GM19324 (cell line): ENCODE results near the gene EHBP1L1.
A peak's percentile ranks its signal among the peaks of the same experiment; 100 is the strongest.
"Not testable (repeated sequence)": the region's sequence is repeated elsewhere in the genome, so short reads cannot be mapped to it uniquely, and the experiment has no call there.

Source experiments
- ATAC-seq: cut with Tn5 transposase; IDR thresholded peaks from one replicate; pipeline ENCODE4 v1.9.1; 2021; ENCODE audit warnings: mild to moderate bottlenecking, moderate library complexity; ENCODE audit not compliant: unreplicated experiment, low FRiP score

Gene EHBP1L1

DNA sequence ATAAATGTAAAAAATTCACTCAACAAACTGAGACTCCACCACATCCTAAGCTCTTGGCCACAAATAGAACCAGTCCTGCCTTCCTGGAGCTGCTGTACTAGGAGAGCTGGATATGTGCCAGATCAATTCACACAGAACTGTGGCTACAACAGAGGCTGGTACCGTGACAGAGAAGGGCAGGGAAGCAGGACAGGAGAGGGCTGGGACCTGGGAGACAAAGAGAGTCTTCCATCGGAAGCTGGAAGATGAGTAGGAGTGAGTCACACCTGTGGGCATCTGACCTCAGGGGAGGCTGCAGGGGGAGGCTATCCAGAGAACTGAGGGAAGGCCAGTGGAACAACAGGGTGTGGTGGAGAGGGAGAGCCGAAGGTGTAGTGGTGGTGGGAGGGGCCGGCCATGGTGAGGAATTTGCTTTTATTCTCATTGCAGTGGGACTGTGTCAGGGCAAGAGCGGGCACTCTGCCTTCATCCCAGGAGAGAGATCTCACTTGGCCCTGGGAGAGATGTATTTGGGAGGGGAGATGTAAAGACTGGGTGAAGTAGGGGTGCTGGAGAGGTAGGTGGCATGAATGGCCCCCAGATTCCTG, 15.8 kb upstream of the EHBP1L1 start:
- no peak for ATAC-seq

DNA sequence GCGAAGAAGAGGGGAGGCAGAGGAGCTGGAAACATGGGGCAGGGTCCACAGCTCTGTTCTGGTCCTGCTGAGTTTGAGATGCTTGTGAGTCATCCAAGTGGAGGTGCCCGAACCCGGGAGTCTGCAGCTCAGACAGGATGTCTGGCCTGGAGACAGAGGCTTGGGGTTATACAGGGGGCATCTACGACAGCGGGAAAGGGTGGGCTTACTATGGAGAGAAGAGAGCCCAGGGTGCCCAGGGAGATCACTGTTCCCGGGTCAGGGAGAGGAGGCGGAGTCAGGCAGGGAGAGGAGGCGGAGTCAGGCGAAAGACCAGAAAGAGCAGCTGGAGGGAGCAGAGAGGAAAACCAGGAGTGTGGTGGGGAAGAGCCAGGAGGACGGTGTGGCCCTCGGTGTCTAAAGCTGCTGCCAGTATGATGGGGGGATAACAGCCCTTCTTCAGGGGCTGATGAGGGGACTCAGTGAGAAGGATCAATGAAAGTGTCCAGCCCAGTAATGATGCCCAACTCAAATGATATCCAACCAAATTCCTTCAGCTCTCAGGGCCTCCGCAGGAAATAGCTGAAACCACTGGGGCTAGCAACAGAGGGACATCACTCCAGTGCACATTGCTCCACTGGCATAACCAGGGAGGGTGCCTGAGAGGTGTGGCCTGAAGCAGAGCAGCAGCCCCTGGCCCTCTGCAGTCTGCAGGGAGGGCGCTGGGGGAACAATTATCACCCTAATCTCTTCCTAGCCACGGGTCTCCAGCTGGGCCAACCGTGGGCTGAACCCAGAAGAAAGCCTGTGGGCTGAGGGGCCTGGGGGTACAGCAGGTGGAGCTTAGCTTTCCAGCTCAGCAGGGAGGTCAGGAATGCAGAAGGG, 15.1 kb upstream of the EHBP1L1 start:
- ATAC-seq: no peak

DNA sequence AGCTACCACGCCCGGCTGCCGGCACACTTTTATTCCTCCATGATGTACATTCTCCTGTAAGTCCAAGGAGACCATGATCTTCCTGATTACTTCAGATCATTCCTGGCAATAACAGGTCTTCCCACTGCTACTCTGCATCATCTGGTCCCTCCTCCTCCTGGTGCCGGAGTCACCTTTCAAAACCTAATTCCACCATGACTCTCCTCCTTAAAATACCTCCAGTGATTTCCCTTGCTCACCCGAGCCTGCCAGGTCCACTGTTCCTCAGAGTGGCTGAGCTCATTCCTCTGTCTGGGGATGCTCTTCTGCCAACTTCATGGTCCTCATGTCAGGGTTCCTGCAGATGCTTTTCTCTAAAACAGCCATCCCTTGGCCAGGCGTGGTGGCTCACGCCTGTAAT, 13.8 kb upstream of the EHBP1L1 start:
- ATAC-seq: no peak

DNA sequence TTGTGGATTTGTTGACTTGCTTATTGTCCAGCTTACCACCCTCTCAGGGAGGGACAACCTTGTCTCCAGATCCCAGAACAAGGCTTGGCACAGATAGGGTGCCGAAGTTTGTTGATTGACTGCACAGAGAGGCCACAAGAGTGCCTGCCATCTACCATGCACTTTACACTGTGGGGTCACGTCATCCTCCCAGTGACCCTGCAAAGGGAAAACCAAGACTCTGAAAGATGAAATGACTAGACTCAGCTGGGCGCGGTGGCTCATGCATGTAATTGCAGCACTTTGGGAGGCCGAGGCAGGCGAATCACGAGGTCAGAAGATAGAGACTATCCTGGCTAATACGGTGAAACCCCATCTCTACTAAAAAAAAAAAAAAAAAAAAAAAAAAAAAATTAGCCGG, 13.1 kb upstream of the EHBP1L1 start:
- ATAC-seq: no peak

DNA sequence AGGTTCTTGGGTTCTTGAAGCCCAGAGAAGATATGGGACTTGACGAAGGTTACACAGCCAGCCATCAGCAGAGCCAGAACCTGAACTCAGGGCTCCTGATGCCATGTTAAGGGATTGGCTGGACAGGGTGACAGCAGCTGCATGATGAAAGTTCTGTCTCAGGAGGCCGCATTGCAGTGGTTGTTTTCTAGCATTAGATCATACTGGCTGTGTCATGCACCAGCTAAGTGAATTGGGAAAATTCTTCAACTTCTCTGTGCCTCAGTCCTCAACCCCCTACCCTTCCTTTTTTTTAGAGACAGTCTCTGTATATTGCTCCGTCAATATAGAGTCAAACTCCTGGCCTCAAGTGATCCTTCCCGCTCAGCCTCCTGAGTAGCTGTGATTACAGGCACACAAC, 12.3 kb upstream of the EHBP1L1 start:
- ATAC-seq: no peak

DNA sequence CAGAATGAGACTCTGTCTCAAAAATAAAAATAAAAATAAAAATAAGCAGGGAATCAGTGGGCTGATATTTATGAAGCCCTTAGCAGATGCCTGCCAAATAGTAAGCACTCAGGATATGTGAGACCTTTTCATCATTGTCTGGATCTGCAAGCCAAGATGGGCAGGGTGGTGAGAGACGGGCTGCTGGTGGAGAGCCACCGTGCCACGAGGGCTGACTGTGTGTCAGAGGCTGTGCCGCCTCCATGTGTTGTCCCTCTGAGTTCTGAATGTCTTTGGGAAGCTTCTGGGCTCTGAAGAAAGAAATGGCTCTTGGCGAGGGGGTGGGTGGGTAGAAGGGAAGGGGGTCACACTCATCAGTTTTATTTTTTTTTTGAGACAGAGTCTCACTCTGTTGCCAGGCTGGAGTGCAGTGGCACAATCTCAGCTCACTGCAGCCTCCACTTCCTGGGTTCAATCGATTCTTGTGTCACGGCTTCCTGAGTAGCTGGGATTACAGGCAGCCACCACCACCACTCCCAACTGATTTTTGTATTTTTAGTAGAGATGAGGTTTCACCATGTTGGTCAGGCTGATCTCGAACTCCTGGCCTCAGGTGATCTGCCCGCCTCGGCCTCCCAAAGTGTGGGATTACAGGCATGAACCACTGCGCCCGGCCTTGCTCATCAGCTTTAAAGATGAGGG, 10.8 kb upstream of the EHBP1L1 start:
- ATAC-seq: not testable (repeated sequence)

DNA sequence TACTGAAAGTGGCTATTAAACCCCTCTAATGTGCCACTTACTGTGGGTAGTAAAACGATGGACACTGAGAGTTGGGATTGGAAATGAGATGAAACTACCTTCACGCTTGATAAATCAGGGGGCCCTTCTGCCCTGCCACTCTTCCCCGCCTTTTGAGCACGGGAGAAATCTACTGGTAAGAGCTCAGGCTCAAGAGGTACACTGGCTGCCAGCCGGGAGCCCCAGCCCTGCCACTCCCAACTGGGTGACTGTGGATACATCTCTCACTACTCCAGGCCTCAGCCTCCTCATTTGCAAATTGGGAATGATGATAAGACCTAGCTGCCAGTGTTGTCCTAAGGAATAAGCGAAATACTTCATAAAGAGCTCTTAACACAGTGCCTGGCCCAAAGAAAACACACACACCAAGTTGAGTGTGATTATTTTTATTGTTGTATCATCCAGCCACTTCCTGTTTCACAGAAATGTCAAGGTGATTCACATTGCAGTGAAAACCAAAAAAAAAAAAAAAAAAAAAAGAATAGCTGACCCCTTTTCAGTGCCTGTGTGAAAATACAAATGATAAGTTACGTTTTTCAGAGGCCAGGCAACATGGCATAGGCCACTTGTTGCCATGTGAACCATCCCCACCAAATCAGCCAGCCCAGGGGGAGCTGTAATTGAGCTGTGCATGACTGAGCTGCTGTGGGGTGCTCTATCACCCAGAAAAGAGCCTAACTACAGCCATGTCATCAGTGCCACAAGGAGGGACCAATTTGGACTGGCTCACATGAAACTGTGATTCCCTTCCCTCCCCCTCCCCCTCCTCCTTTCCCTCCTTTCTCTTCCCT, 10.0 kb upstream of the EHBP1L1 start:
- ATAC-seq: no peak

DNA sequence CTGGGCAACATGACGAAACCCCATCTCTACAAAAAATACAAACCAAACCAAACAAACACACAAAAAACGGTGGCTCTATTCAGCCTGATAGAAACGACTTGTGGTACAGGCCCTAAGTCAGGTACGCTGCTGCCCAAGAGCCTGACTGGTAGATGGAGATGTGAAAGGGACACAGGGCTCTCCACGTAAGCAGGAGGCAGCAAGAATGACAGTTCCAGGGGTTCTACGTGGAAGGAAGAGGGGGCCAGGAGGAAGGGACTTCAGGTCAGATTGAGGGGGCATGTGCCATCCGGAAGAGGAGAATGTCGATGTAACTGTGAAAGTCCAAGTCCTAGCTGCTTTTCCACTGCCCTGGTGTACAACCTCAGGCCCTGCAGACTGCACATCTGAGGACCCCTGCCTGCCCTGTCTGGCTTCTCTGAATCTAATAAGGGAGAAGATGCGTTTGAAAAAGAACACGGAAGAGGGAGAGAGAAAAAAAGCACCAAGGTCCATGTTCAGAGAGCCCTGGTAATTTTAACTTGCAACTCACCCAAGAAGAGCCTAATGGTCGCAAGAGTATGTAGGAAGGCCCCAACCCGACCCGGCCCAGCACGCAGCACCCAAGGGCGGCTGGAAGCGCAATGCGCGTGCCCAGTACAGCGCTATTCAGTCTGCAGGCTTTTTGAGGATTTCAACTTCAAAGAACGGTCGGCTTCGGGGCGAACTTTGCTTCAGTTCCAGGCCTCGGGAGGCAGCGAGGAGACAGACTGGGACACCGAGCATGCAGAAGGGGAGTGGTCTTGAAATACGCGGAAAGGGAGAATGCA, 6.5 kb upstream of the EHBP1L1 start:
- ATAC-seq: peak; percentile 5

DNA sequence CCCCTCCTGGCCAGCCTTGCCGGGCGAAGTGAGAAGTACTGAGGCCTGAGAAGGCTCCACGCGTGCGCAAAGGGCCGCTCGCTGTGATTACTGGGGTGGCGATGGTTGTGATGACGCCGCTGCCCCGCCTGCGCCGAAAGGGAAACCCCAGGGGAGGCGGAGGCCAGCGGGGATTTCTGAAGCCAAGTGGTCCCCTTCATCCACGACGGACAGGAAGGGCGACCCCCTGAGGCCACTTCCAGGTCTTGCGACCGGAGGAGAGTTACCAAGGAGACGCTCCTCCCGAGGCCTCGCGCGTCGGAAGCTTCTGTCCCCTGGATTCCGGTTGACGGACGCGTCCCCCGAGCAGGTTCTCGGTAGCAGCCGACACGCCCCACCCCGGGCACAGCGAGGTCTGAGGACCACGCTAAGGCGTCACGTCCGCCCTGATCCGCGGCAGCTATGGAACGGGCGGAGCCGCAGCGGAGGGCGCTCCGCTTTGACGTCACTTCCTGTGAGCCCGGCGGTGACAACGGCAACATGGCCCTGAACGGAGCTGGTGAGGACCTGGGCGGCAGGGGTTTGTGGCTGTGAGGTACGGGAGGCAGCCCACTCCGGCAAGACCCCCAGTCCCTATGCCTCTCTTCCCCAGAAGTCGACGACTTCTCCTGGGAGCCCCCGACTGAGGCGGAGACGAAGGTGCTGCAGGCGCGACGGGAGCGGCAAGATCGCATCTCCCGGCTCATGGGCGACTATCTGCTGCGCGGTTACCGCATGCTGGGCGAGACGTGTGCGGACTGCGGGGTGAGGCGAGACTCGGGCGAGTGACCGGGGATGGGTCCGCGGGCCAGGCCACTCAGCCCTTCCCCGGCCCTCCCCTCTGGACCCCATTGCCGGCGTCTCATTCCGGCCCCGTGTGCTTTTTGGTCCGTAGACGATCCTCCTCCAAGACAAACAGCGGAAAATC, 5.6 kb upstream of the EHBP1L1 start, which contains the start of gene ZNRD2:
TSS of gene ZNRD2 (plus strand) at position 505 of the 946 bp plus-strand sequence. CDS start at position 520, 15 bp downstream.
- peak; percentile 63 for ATAC-seq

DNA sequence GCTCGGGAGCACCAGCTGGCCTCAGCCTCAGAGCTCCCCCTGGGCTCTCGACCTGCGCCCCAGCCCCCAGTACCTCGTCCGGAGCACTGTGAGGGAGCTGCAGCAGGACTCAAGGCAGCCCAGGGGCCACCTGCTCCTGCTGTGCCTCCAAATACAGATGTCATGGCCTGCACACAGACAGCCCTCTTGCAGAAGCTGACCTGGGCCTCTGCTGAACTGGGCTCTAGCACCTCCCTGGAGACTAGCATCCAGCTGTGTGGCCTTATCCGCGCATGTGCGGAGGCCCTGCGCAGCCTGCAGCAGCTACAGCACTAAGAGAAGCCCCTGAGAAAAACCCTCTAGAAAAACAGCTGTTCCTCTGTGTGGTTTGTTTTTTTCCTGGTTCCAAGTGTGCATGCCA, 4.4 kb upstream of the EHBP1L1 start:
- ATAC-seq: no peak

DNA sequence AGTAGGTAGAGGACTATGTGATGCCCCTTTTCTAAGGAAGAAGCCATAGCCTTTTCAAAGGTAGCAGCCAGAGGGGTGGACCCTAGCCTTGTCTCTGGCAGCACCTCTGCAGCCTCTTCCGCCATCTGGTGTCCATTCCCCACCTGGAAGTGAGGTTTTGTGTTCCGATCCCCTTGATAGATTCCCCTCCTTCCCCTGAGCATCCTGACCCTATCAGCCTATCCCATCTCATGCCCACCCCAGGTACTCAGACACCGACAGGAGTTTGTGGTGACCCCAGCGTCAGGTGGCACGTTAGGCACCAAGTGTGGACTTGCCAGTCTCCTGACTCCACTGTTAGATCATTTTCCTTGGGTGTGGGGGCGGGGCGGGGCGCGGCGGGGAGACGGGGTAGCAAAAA, 3.9 kb upstream of the EHBP1L1 start:
- ATAC-seq: no peak

DNA sequence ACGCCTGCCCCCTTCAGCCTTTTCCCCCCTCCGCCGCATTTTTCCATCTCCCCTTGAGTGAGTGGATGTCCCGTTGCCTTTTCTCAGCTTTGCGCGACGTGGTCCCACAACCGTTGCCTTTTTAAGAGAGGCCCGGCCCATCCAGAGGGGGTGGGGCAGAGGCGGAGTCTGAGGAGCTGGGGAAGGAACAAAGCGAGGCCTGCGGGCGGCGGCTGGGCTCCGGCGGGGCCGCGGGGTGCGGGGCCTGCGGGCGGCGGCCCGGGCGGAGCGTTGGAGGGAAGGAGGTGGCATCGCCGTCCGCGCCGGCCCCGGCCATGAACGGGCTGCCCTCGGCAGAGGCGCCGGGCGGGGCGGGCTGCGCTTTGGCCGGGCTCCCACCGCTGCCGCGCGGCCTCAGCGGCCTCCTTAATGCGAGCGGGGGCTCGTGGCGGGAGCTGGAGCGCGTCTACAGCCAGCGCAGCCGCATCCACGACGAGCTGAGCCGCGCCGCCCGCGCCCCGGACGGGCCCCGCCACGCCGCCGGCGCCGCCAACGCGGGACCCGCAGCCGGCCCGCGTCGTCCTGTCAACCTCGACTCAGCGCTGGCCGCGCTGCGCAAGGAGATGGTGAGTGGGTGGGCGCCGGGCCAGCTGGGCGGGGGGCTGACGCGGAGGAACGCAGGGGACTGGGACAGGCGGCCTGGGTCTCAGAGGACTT, 3.3 kb upstream of the EHBP1L1 start, which contains the start of gene FAM89B:
TSS of gene FAM89B (plus strand) at position 183 of the 696 bp plus-strand sequence. CDS start at position 315, 132 bp downstream.
- no peak for ATAC-seq

DNA sequence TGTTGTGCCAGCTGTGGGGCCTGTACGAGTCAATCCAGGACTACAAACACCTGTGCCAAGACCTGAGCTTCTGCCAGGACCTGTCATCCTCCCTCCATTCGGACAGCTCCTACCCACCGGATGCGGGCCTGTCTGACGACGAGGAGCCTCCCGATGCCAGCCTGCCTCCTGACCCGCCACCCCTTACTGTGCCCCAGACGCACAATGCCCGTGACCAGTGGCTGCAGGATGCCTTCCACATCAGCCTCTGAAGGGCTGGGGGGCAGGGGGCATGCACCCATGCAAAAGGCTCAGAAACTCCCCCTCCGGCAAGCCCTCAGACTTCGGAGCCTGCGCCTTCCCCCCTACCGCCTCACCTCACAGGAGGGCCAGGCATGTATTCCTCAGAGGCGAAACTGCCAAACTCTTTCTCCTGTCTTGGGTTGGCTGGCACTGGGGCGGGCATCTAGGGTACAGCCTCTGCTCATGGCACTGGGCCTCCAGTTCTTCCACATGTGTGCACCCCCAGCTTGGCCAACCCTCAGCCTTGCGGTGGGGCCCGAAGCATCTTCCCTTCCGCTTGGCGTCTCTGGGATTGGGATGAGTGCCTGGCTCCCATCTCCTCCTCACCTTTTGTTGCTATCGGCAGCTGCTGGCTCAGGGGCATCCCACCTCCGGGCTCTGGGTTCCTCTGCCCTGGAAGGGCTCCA, 2.3 kb upstream of the EHBP1L1 start:
- ATAC-seq: no peak

DNA sequence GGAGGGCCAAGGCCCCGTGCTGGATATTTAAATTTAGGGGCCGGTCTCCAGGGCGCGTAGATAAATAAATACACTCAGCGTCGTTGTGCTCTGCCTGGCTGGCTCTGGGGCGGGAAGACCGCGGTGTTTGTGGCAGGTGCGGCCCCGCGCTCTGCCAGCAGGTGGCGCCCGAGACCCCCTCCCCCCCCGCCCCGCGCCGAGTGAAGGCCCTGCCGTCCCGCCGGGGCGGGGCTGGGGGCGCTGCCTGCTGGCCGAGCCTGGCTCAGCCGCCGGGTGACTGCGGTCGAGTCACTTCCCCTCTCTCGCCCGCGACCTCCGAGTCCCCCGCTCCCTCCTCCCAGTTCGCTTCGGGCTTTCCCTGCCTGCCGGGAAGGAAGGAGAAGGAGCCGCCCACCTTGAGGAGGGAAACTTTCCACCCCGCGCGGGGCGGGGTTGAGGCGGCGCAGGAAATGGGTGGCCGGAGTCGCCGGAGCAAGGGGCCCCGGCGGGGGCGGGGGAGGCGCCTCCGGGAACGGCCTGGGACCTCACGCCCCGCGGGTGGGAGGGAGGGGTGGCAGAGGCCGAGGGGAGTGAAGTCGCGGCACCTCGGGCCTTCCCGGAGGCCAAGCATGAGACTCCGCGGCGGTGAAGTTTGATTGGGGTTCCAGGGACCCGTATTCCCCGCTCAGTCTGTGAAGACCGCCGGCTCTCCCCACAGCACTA, 1.6 kb upstream of the EHBP1L1 start:
- ATAC-seq: peak; percentile 36

DNA sequence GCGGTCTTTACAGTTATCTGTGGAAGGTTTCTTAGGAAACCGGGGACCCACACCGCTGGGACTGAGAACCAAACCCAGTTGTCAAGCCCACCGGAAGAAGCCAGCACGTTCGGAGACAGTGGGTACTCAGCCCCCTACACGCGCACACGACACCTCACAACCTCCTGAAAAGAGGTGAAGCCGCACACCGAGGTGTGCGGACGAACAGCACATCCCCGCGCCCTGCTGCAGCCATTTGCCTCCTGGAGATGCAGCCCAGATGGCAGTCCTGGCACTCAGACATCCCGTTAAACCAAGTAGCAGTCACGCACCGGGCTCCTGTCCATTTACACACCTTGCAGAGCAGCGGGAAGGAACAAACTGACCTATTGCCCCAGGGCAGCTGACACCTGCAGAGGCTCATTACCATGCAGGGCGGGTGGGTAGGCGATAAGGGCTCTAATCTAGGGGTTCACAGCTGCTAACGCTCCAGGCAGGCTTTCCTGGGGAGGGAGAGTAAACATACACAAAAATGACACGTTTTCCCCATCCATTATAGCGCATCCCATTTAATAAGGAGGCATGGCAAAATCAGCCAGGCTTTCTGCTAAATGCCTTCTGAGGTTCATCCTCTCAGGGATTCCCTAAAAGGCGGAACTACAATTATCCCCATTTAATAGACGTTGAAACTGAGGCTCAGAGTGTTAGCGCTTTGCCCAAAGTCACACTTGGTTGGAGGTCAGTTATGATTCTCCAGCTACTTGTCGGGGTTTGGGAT, 864 bp upstream of the EHBP1L1 start:
- no peak for ATAC-seq

DNA sequence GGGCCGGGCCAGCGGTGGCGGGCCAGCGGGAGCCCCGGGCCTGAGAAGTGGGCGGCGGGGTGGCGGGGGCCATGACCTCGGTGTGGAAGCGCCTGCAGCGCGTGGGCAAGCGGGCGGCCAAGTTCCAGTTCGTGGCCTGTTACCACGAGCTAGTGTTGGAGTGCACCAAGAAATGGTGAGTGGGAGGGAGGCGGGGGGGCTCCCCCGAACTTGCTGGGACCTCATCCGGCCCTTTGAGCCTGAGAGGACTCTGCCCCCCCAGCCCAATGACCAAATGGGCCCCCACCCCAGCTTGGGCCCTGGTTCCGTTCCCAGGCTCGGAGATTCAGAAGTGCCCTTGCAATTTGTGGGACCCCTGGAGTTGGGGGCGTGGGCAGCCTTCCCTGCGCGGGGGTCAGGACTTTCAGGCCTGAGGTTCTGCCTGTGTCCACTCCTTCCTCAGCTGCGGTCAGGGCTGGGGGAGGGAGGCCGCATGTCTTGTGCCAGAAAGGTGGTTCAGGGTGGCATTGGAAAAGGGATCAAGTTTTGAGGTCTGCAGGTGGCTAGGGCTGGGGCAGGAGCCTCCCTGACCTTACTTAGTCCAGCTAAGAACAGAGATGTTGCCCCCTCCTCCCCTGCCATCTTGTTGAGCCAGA, 496 bp downstream of the EHBP1L1 start:
- ATAC-seq: no peak
